Skeletal muscle tissue (tissue), 4 donors: ENCODE data around the gene ZBTB16. TPM values are rescaled to one million over a fixed set of nuclear protein-coding genes. Genes with fewer than 3 reads are reported as not detected.

ENCODE experiments used
- H3K27ac ChIP-seq: one replicate; pipeline ENCODE4 v1.7.0; 2013; ENCODE audit warnings: mild to moderate bottlenecking, low read depth, low read length, inconsistent platforms
- H3K27me3 ChIP-seq, 3 donors: one replicate each; pipeline ENCODE4 v1.7.0; 2013; ENCODE audit warnings: low read length in 3 of 3; ENCODE audit not compliant: control insufficient read depth in 3 of 3, insufficient read depth in 3 of 3
- H3K36me3 ChIP-seq, 3 donors: one replicate each; pipeline ENCODE4 v1.7.0; 2013; ENCODE audit warnings: low read length in 3 of 3; ENCODE audit not compliant: control insufficient read depth in 3 of 3, insufficient read depth in 3 of 3
- H3K4me1 ChIP-seq, 3 donors: one replicate each; pipeline ENCODE4 v1.7.0; 2013; ENCODE audit warnings: low read length in 3 of 3, mild to moderate bottlenecking in 3 of 3; ENCODE audit not compliant: control insufficient read depth in 3 of 3, insufficient read depth in 3 of 3
- H3K4me3 ChIP-seq, 3 donors: one replicate each; pipeline ENCODE4 v1.7.0; 2013; ENCODE audit warnings: low read length in 3 of 3
- H3K9ac ChIP-seq, 3 donors: one replicate each; pipeline ENCODE4 v1.7.0; 2013; ENCODE audit warnings: low read length in 3 of 3, mild to moderate bottlenecking in 3 of 3, moderate library complexity in 2 of 3, low read depth in 1 of 3
- H3K9me3 ChIP-seq, 3 donors: one replicate each; pipeline ENCODE4 v1.7.0; 2013; ENCODE audit warnings: low read length in 3 of 3; ENCODE audit not compliant: control insufficient read depth in 3 of 3
- total RNA-seq: library from RNA; depleted of rRNA; stranded (reverse); fragments of >200 nt; gene quantifications from one replicate; pipeline ENCODE4 v1.2.3, GENCODE V29; 2014
- donor health status: Osteomylitis.

Gene ZBTB16
- total RNA-seq, 1 donor from 2014 or later: 6.8 TPM

DNA sequence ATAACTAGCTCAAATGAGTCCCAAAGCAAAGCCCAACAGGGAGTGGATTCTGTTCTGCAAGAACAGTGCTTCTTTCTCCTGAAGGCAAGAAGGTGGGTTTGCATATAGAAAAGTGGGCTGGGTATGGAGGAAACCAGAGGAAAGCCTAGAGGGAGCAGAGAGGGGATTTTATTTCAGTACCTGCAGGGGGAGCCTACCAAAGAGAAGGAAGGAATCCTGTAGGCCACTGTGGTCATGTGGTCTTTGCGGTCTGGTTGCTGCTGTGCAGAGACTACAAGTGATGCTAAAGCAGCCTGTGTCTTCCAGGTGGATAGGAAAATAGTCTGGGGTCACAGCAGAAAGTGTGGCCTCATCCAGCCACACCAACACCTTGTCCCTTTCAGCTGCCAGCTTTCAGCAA is 33.2 kb upstream of the ZBTB16 start:
- peaks cover 0 to 2% (median 0%) of the 10 kb centered on the region in 3 donors for H3K4me1 ChIP-seq
- H3K4me3 ChIP-seq: no peak overlapping the region
- peaks cover 0 to 3% (median 0%) of the 10 kb centered on the region in 3 donors for H3K27me3 ChIP-seq
- H3K9me3 ChIP-seq: no peaks in the 10 kb centered on the region
- no peak overlapping the region for H3K9ac ChIP-seq
- H3K36me3 ChIP-seq: no peaks in the 10 kb centered on the region
- H3K27ac ChIP-seq: no peak overlapping the region

DNA sequence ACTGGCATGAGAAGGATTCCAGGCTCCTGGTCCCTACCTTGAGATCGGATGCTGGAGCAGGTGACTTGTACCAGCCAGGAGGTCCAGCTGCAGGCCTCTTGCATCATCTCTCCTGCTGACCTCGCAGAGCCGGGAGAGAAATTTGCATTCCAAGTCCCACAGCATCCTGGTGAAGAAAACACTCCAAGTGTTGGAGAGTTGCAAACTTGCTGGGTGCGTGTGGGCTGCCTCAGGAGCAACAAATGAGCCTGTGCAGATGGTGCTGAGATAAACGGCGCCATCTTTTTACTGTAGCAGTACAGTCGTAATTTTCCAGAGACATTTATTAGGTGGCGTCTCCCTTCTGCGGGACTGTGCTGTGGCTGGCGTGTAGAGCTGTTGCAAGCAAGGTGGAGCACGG is 32.1 kb upstream of the ZBTB16 start:
- no peak overlapping the region for H3K4me3 ChIP-seq
- peaks cover 0 to 6% (median 2%) of the 10 kb centered on the region in 3 donors for H3K4me1 ChIP-seq
- no peak overlapping the region for H3K9ac ChIP-seq
- no peaks in the 10 kb centered on the region for H3K9me3 ChIP-seq
- H3K27ac ChIP-seq: no peak overlapping the region
- peaks cover 0 to 3% (median 0%) of the 10 kb centered on the region in 3 donors for H3K27me3 ChIP-seq
- H3K36me3 ChIP-seq: no peaks in the 10 kb centered on the region

DNA sequence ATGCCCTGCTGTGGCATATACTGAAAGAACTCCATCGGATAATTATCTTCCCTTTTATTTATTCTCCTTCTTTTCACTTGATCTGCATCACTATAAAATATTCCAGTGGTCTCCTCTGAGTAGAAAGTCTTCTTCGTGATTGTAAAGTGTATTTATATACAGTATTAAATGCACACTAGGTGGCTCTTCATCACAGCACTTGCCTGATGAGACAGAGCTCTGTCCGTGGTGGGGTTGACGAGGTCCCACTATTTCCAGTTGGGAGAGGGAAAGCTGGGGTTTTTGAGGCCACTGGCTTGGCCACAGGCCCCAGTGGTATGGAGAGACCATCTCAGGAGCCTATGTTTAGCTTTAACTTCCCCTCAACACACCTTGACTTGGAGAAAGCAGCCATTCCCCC is 31.6 kb upstream of the ZBTB16 start:
- H3K36me3 ChIP-seq: no peaks in the 10 kb centered on the region
- no peak overlapping the region for H3K9ac ChIP-seq
- no peak overlapping the region for H3K4me3 ChIP-seq
- H3K9me3 ChIP-seq: no peaks in the 10 kb centered on the region
- peaks cover 0 to 6% (median 2%) of the 10 kb centered on the region in 3 donors for H3K4me1 ChIP-seq
- H3K27me3 ChIP-seq: peaks cover 0 to 3% (median 0%) of the 10 kb centered on the region in 3 donors
- H3K27ac ChIP-seq: no peak overlapping the region

DNA sequence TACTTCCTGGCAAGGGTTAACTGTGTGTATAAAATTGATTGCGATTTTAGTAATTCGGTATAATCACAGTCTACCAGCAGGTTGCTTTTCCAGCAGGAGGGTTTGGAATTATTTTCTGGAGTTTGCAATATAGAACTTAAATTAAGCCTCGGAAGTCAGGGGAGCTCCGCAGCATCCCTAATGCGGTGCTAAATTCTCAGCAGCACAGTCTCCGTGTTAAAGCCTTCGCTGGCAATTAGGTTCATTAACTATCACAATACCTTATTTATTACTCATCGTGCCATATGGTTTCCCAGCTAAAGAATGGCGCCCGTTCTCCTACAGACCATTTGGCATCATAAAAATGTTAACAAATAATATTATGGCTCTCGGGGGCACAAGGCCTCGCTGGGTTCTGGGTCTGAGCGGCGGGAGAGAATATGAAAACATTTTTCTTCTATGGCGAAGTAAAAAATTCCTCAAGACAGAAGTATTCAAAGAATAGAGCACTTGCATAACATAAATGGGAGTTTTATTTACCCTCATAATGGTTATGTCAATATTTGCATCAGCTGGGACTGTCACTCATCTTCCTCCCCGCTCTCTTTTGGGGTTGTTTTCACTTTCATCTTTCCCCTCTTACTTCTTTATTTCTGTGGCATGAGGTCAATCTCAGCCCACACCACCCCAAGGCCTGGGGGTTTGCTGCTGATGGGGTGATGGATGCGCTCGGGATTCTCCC is 28.1 kb upstream of the ZBTB16 start:
- Histone ChIP-seq H3K27me3 (peaks cover 0 to 3% (median 0%) of the 10 kb centered on the region in 3 donors), H3K4me3 (no peak overlapping the region), H3K4me1 (peaks cover 0 to 12% (median 11%) of the 10 kb centered on the region in 3 donors), H3K27ac (no peak overlapping the region), H3K9me3 (no peaks in the 10 kb centered on the region), H3K36me3 (no peaks in the 10 kb centered on the region), H3K9ac (no peak overlapping the region)

DNA sequence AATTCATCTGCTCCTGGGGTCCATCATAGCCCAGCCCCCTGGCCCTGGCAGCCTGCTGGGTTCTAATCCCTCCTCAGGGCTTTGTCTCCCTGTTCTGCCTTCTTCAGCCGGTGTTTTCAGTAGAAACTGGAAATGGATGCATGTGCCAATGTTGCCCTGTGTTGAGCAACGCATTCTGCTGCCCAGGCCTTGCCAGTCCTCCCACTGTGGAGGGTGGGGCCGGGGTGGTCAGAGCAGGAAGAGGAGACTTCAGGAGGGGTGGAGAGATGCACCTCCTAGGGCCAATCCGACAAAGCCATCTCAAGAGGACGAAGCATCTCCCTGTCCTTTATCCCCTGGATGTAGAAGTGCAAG is 27.6 kb upstream of the ZBTB16 start:
- Histone ChIP-seq H3K27ac (no peak overlapping the region), H3K9me3 (no peaks in the 10 kb centered on the region), H3K4me1 (peaks cover 0 to 15% (median 13%) of the 10 kb centered on the region in 3 donors), H3K36me3 (no peaks in the 10 kb centered on the region), H3K4me3 (no peak overlapping the region), H3K27me3 (peaks cover 0 to 3% (median 0%) of the 10 kb centered on the region in 3 donors), H3K9ac (no peak overlapping the region)

DNA sequence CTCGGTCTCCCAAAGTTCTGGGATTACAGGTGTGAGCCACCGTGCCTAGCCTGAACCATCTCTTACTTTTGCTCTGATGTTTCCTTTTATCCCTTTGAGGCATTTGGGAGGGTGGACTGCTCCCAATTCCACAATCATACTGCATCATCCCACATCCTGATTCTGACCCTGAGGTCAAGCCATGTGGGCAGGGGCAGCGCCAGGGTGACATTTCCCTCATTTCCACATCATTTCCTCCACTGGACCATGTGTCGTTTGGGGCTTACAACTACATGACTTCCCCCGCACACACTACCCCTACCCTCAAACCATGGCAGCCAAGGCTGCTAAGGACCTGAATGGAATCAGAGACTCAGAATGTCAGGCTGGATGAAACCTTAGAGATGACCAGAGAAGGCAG is 26.4 kb upstream of the ZBTB16 start:
- H3K4me1 ChIP-seq: peaks cover 0 to 15% (median 13%) of the 10 kb centered on the region in 3 donors
- no peaks in the 10 kb centered on the region for H3K36me3 ChIP-seq
- H3K27ac ChIP-seq: no peak overlapping the region
- no peak overlapping the region for H3K4me3 ChIP-seq
- H3K9ac ChIP-seq: no peak overlapping the region
- H3K27me3 ChIP-seq: no peaks in the 10 kb centered on the region
- H3K9me3 ChIP-seq: no peaks in the 10 kb centered on the region

DNA sequence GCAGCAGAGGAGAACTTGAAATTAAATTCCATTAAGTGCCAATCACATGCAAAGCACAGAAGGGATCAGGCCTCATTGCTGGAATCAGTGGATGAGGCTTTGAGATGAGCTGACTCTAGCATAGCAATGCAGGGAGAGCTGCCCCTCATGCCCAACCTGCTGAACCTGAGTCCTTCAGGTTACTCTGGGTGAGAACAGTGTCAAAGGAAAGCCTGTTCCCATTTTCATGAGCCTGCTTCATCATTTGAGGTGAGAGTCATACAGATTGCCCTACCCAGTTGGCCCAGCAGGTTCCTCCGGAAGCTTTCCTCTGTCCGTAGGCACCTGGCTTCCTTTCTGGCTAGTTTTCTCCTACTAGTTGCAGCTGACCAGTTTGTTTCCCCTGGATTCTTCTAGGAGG is 25.9 kb upstream of the ZBTB16 start:
- Histone ChIP-seq H3K9me3 (no peaks in the 10 kb centered on the region), H3K9ac (no peak overlapping the region), H3K4me3 (no peak overlapping the region), H3K4me1 (peaks cover 0 to 15% (median 13%) of the 10 kb centered on the region in 3 donors), H3K27ac (no peak overlapping the region), H3K36me3 (no peaks in the 10 kb centered on the region), H3K27me3 (no peaks in the 10 kb centered on the region)

DNA sequence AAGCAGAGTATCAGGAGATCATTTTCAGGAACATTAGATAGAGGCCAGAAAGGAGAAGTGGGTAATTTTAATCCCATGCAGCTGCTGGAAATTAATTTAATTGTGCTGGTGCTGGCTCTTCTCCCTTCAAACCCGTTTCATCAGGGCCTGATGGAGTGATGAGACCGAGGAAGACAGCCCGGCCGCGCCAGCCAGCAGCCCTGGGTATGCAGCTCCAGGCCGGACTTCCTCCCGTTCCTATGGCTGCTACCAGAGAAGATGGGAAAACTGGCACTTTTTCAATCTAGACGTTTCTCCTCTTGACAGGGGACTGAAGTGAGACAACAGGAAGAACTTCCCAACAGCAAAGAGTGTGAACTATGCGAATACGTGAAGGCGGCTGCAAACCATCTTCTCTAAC is 24.6 kb upstream of the ZBTB16 start:
- H3K36me3 ChIP-seq: no peaks in the 10 kb centered on the region
- H3K9ac ChIP-seq: no peak overlapping the region
- H3K4me1 ChIP-seq: peaks cover 0 to 16% (median 15%) of the 10 kb centered on the region in 3 donors
- H3K9me3 ChIP-seq: no peaks in the 10 kb centered on the region
- H3K4me3 ChIP-seq: no peak overlapping the region
- H3K27me3 ChIP-seq: no peaks in the 10 kb centered on the region
- no peak overlapping the region for H3K27ac ChIP-seq

DNA sequence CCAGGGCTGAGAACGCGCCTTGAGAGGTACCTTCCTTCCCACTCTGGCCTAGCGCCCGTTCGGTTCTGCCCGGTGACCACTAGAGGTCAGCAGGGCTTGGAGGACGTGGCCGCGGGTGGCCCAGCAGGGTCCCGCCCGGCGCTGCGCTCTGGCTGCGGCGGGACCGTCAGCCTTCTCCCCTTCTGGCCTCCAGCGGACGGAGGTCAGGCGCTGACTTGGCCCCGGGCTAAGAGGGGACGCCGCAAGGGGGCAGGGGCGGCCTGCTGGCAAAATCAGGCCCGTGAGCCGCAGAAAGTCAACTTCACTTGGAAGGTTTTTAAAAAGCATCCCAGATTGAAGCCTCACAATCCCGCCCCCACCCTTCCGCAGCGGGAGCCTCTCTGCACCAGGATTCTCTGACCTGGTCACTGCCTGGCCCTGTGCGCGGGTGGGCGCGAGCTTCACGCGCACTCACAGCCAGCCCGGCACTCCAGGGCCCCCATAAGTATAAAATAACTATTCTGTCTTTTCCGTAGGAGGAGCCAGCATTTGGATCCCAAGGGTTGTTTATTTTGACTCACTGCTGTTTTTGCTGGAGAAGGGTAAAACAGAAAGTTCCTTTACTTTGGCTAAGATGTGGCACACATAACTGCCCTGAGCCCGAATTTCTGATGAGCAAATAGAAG is 23.2 kb upstream of the ZBTB16 start:
- Histone ChIP-seq H3K27me3 (no peaks in the 10 kb centered on the region), H3K9me3 (no peaks in the 10 kb centered on the region), H3K4me1 (peaks cover 5 to 29% (median 24%) of the 10 kb centered on the region in 3 donors), H3K4me3 (peak overlapping the region; percentile 52 to 73 (median 68)), H3K27ac (no peak overlapping the region), H3K36me3 (no peaks in the 10 kb centered on the region), H3K9ac (peak overlapping the region; percentile 46 to 80 (median 65))

DNA sequence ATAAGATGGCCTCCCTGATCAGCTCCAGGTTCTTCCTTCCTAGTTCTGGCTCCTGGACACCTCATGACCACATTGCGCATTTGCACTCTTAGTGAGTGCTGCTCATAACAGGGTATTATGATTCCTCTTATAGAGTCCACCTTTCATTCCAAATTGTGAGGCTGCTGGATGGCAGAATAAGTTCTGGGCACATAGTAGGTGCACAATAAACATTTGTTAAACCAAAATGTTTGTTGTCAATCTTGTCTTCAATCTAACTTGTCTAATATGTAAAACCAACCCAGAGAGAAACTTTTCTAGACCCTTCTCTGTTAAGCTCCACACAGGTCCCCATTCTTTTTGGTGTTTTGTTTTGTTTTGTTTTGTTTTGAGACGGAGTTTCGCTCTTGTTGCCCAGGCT is 22.6 kb upstream of the ZBTB16 start:
- Histone ChIP-seq H3K27me3 (no peaks in the 10 kb centered on the region), H3K36me3 (no peaks in the 10 kb centered on the region), H3K27ac (no peak overlapping the region), H3K4me1 (peaks cover 5 to 28% (median 25%) of the 10 kb centered on the region in 3 donors), H3K9ac (peak overlapping the region in 1 of 3 donors; percentile 65), H3K9me3 (no peaks in the 10 kb centered on the region), H3K4me3 (peak overlapping the region in 1 of 3 donors; percentile 68)
